ENCODE measurements around the gene KLHL18. TPM values are rescaled to one million over a fixed set of nuclear protein-coding genes. Genes with fewer than 3 reads are reported as not detected.
A peak's percentile ranks its signal among the peaks of the same experiment; 100 is the strongest.
"Not testable (repeated sequence)": the region's sequence is repeated elsewhere in the genome, so short reads cannot be mapped to it uniquely, and the experiment has no call there.

The KLHL18 gene
- total RNA-seq, 2 donors from 2014 or later = 12.9 to 18.8 TPM

- Histone ChIP-seq H3K4me1 (peaks cover 0 to 8% of the 10 kb centered on the region in 2 donors), H3K4me3 (no peak overlapping the region), H3K27me3 (no peaks in the 10 kb centered on the region), H3K27ac (no peak overlapping the region), H3K9me3 (no peaks in the 10 kb centered on the region), H3K36me3 (no peaks in the 10 kb centered on the region)
- no peak for DNase-seq (ENCODE audit: low spot score)
- TF ChIP-seq CTCF (IDR thresholded peaks at IDR 0.05) = no peak
These were observed 82.7 kb downstream of the KLHL18 start for GRCh38 chr3:47365213-47366153.

- Histone ChIP-seq H3K36me3 (no peaks in the 10 kb centered on the region), H3K4me3 (no peak overlapping the region), H3K27ac (no peak overlapping the region), H3K27me3 (no peaks in the 10 kb centered on the region), H3K9me3 (no peaks in the 10 kb centered on the region), H3K4me1 (peaks cover 0 to 8% of the 10 kb centered on the region in 2 donors)
- no peak for TF ChIP-seq CTCF (IDR thresholded peaks at IDR 0.05)
- DNase-seq (ENCODE audit: low spot score) = no peak
These were observed 84.1 kb downstream of the KLHL18 start for GRCh38 chr3:47366833-47367232.

GRCh38 chr3:47367631-47368030, 84.9 kb downstream of the KLHL18 start:
- no peak for DNase-seq (ENCODE audit: low spot score)
- Histone ChIP-seq H3K36me3 (no peaks in the 10 kb centered on the region), H3K9me3 (no peaks in the 10 kb centered on the region), H3K27me3 (no peaks in the 10 kb centered on the region), H3K27ac (no peak overlapping the region), H3K4me3 (no peak overlapping the region), H3K4me1 (peaks cover 0 to 8% of the 10 kb centered on the region in 2 donors)
- no peak for TF ChIP-seq CTCF (IDR thresholded peaks at IDR 0.05)

- H3K27ac ChIP-seq; DNase-seq (ENCODE audit: low spot score); H3K36me3 ChIP-seq; H3K27me3 ChIP-seq; H3K4me1 ChIP-seq; H3K9me3 ChIP-seq; H3K4me3 ChIP-seq: not testable (repeated sequence)
These were observed 87.3 kb downstream of the KLHL18 start for GRCh38 chr3:47370020-47370419.

- Histone ChIP-seq H3K9me3 (no peaks in the 10 kb centered on the region), H3K4me1 (peaks cover 0 to under 1% of the 10 kb centered on the region in 2 donors), H3K36me3 (no peaks in the 10 kb centered on the region), H3K27me3 (no peaks in the 10 kb centered on the region), H3K4me3 (no peak overlapping the region), H3K27ac (no peak overlapping the region)
- DNase-seq (ENCODE audit: low spot score) = no peak
- TF ChIP-seq CTCF (IDR thresholded peaks at IDR 0.05) = peak; percentile 29 to 71
These were observed 88.3 kb downstream of the KLHL18 start for GRCh38 chr3:47370887-47371697.

GRCh38 chr3:47374587-47374986, 91.8 kb downstream of the KLHL18 start:
- no peak overlapping the region for H3K27ac ChIP-seq

More at GRCh38 chr3:47374587-47374986, 91.8 kb downstream of the KLHL18 start:
- Histone ChIP-seq H3K4me3 (no peak overlapping the region), H3K9me3 (no peaks in the 10 kb centered on the region), H3K4me1 (peaks cover 0 to 3% of the 10 kb centered on the region in 2 donors), H3K36me3 (no peaks in the 10 kb centered on the region), H3K27me3 (no peaks in the 10 kb centered on the region)
- no peak for DNase-seq (ENCODE audit: low spot score)
- no peak for TF ChIP-seq CTCF (IDR thresholded peaks at IDR 0.05)
